ENCODE data around the gene ZBTB48.
A peak's percentile ranks its signal among the peaks of the same experiment; 100 is the strongest.
"Not testable (repeated sequence)": the region's sequence is repeated elsewhere in the genome, so short reads cannot be mapped to it uniquely, and the experiment has no call there.

Gene ZBTB48

DNA sequence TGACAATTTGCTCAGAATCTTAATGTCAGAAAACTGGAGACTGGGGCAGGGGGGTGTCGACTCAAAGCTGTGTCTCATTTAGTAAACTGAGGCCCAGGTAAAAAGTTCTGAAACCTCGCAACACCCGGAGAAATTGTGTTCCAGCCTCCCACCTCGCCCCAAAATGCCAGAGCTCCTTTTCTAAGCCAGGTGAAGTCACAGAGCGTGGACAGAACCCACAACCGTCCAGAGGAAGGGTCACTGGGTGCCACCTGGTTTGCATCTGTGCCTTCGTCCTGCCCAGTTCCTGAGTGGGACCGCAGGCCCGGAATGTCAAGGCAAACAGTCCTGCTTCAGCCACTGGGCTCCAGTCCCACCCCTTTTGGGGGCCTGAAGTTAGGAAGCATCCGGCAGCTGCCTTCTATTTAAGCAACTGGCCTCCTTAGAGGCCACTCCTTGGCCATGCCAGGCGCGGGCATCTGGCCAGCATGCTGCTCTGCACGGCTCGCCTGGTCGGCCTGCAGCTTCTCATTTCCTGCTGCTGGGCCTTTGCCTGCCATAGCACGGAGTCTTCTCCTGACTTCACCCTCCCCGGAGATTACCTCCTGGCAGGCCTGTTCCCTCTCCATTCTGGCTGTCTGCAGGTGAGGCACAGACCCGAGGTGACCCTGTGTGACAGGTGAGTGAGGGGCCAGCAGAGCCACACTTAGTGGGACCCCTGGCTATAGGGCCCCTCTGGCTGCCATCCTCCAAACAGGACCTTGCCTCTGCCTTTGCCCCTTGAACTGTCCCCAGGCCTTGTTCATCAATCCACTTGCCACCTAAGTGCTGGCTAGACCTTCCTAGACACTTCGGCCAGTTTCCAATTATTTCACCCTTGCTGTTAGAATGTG lies 24.7 kb upstream of the ZBTB48 start, which contains the start of gene TAS1R1:
Gene TAS1R1, plus strand, starts transcription at position 401 of the 872 bp plus-strand sequence. Its CDS starts 67 bp downstream, at position 468.
- TF ChIP-seq, protein P1, sequence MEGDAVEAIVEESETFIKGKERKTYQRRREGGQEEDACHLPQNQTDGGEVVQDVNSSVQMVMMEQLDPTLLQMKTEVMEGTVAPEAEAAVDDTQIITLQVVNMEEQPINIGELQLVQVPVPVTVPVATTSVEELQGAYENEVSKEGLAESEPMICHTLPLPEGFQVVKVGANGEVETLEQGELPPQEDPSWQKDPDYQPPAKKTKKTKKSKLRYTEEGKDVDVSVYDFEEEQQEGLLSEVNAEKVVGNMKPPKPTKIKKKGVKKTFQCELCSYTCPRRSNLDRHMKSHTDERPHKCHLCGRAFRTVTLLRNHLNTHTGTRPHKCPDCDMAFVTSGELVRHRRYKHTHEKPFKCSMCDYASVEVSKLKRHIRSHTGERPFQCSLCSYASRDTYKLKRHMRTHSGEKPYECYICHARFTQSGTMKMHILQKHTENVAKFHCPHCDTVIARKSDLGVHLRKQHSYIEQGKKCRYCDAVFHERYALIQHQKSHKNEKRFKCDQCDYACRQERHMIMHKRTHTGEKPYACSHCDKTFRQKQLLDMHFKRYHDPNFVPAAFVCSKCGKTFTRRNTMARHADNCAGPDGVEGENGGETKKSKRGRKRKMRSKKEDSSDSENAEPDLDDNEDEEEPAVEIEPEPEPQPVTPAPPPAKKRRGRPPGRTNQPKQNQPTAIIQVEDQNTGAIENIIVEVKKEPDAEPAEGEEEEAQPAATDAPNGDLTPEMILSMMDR (IDR thresholded peaks at IDR 0.05): no peak
- peaks cover 3% of the 10 kb centered on the region for H3K79me2 ChIP-seq
- no peaks in the 10 kb centered on the region for H3K36me3 ChIP-seq (ENCODE audit: control insufficient read depth, insufficient read depth, low read length)
- no peaks in the 10 kb centered on the region for H3K9me3 ChIP-seq (ENCODE audit: control insufficient read depth, low read length)
- H2AFZ ChIP-seq: peak within 1 kb of the TSS; percentile 92
- H3K9ac ChIP-seq: peak within 1 kb of the TSS; percentile 28
- H3K4me2 ChIP-seq (ENCODE audit: low read length): peak within 1 kb of the TSS; percentile 97
- peak within 1 kb of the TSS; percentile 9 for H3K27ac ChIP-seq
- peak within 1 kb of the TSS; percentile 89 for H3K4me3 ChIP-seq (ENCODE audit: low read depth, low read length)
- no peaks in the 10 kb centered on the region for H3K27me3 ChIP-seq (ENCODE audit: control insufficient read depth, insufficient read depth, low read length)
- H3K4me1 ChIP-seq: no peaks in the 10 kb centered on the region

DNA sequence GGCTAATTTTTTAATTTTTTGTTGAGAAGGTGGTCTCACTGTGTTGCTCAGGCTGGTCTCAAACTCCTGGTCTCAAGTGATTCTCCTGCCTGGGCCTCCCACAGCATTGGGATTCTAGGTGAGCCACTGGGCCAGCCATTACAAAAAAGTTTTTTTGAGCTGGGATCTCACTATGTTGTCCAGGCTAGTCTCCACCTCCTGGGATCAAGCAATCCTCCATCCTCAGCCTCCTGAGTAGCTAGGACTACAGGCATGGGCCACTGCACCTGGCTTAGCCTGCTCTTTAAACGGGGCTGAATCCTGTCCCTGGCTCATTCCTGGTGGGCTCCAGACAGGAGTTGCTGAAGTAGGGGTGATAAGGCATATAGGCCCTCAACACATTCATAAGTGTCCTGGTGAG lies 22.2 kb upstream of the ZBTB48 start:
- Histone ChIP-seq H3K79me2 (peaks cover 3% of the 10 kb centered on the region), H3K27me3 (ENCODE audit: control insufficient read depth, insufficient read depth, low read length) (no peaks in the 10 kb centered on the region), H2AFZ (no peak overlapping the region), H3K4me3 (ENCODE audit: low read depth, low read length) (no peak overlapping the region), H3K27ac (no peak overlapping the region), H3K4me1 (no peaks in the 10 kb centered on the region), H3K9ac (no peak overlapping the region), H3K9me3 (ENCODE audit: control insufficient read depth, low read length) (no peaks in the 10 kb centered on the region), H3K36me3 (ENCODE audit: control insufficient read depth, insufficient read depth, low read length) (no peaks in the 10 kb centered on the region), H3K4me2 (ENCODE audit: low read length) (no peak overlapping the region)
- TF ChIP-seq, protein P1 (IDR thresholded peaks at IDR 0.05): no peak

DNA sequence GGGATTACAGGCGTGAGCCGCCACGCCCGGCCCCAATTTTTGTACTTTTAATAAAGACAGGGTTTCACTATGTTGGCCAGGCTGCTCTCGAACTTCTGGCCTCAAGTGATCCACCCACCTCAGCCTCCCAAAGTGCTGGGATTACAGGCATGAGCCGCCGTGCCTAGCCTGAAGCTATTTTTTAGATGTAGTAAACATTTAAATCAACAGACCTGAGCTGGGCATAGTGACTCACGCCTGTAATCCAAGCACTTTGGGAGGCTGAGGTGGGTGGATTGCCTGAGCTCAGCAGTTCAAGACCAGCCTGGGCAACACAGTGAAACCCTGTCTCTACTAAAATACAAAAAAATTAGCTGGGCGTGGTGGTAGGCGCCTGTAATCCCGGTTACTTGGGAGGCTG lies 20.6 kb upstream of the ZBTB48 start:
- not testable (repeated sequence) for H2AFZ ChIP-seq; H3K27me3 ChIP-seq (ENCODE audit: control insufficient read depth, insufficient read depth, low read length); H3K9me3 ChIP-seq (ENCODE audit: control insufficient read depth, low read length)

DNA sequence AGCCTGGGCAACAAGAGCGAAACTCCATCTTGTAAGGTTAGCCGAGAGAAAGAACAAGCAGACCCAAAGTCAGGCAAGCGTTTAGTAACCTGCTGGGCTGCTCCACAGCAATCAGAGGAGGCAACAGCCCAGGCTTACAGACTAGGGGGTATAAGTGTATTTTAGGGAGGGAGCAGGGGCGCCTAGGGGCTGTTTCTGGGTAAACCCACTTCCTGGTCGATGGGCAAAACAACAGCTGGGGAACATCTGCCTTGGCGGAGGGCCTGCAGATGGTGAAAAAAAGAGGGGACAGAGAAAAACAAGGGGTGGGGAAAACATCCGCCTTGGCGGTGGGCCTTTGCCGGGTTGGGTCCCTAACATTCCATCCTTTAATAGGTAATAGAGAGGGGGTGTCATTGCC lies 19.5 kb upstream of the ZBTB48 start:
- TF ChIP-seq, protein P1 (IDR thresholded peaks at IDR 0.05): no peak
- H3K36me3 ChIP-seq (ENCODE audit: control insufficient read depth, insufficient read depth, low read length): no peaks in the 10 kb centered on the region
- no peak overlapping the region for H3K27ac ChIP-seq
- H3K9me3 ChIP-seq (ENCODE audit: control insufficient read depth, low read length): no peaks in the 10 kb centered on the region
- H3K4me3 ChIP-seq (ENCODE audit: low read depth, low read length): no peak overlapping the region
- no peaks in the 10 kb centered on the region for H3K27me3 ChIP-seq (ENCODE audit: control insufficient read depth, insufficient read depth, low read length)
- no peak overlapping the region for H3K4me2 ChIP-seq (ENCODE audit: low read length)
- no peaks in the 10 kb centered on the region for H3K4me1 ChIP-seq
- H3K79me2 ChIP-seq: no peaks in the 10 kb centered on the region
- H3K9ac ChIP-seq: no peak overlapping the region
- H2AFZ ChIP-seq: no peak overlapping the region

More for the DNA sequence above, 20.6 kb upstream of the ZBTB48 start:
- not testable (repeated sequence) for H3K4me2 ChIP-seq (ENCODE audit: low read length); H3K27ac ChIP-seq; H3K36me3 ChIP-seq (ENCODE audit: control insufficient read depth, insufficient read depth, low read length); H3K4me1 ChIP-seq; H3K4me3 ChIP-seq (ENCODE audit: low read depth, low read length); H3K9ac ChIP-seq; H3K79me2 ChIP-seq

DNA sequence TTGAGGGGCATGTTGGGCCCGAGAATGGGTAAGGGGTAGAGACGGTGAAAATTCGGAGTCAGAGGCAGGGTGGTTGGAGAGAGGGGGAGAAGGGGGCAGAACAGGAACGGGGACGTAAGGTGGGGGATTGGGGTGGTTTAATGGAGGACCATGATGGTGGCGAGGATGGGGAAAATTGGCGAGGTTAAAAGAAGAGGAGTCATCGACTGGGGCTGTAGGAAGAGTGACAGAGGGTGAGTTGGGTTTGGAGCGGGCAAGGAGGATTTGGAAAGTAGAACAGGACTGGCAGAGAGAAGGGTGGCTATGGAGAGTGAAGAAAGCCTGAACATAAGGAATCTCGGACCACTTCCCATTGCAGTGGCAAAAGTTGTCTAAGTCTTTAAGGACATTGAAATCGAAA lies 10.8 kb upstream of the ZBTB48 start:
- Histone ChIP-seq H3K4me2 (ENCODE audit: low read length) (no peak overlapping the region), H3K27me3 (ENCODE audit: control insufficient read depth, insufficient read depth, low read length) (no peaks in the 10 kb centered on the region), H2AFZ (no peak overlapping the region), H3K79me2 (no peaks in the 10 kb centered on the region), H3K9ac (no peak overlapping the region), H3K27ac (no peak overlapping the region), H3K4me1 (no peaks in the 10 kb centered on the region), H3K36me3 (ENCODE audit: control insufficient read depth, insufficient read depth, low read length) (no peaks in the 10 kb centered on the region), H3K4me3 (ENCODE audit: low read depth, low read length) (no peak overlapping the region), H3K9me3 (ENCODE audit: control insufficient read depth, low read length) (no peaks in the 10 kb centered on the region)
- TF ChIP-seq, protein P1 (IDR thresholded peaks at IDR 0.05): no peak

Measured in parathyroid adenoma (tissue), 2 donors.